HG03439 (cell line): ENCODE data around the gene ADAMTSL3.
"Not testable (repeated sequence)": the region's sequence is repeated elsewhere in the genome, so short reads cannot be mapped to it uniquely, and the experiment has no call there.

ENCODE experiments used
- ATAC-seq: cut with Tn5 transposase; IDR thresholded peaks from one replicate; pipeline ENCODE4 v1.9.1; 2021; ENCODE audit warnings: mild to moderate bottlenecking, moderate library complexity; ENCODE audit not compliant: unreplicated experiment

Gene ADAMTSL3

GRCh38 chr15:84063674-84064073 lies 409.8 kb downstream of the ADAMTSL3 start:
- ATAC-seq, result not testable (repeated sequence)

- ATAC-seq, result not testable (repeated sequence)
Measured at GRCh38 chr15:84068674-84069073, 414.8 kb downstream of the ADAMTSL3 start.

- ATAC-seq, result not testable (repeated sequence)
Measured at GRCh38 chr15:84078038-84078437, 424.1 kb downstream of the ADAMTSL3 start.

- not testable (repeated sequence) for ATAC-seq
Measured at GRCh38 chr15:84079325-84079884, 425.5 kb downstream of the ADAMTSL3 start.

GRCh38 chr15:84079885-84080777 lies 426.2 kb downstream of the ADAMTSL3 start:
- ATAC-seq, result peak; percentile 81

- ATAC-seq, result not testable (repeated sequence)
Measured at GRCh38 chr15:84080778-84081084, 426.8 kb downstream of the ADAMTSL3 start.

GRCh38 chr15:84081391-84082168 lies 427.7 kb downstream of the ADAMTSL3 start:
- no peak for ATAC-seq

- no peak for ATAC-seq
Measured at GRCh38 chr15:84082739-84083138, 428.8 kb downstream of the ADAMTSL3 start.

- not testable (repeated sequence) for ATAC-seq
Measured at GRCh38 chr15:84086071-84086470, 432.1 kb downstream of the ADAMTSL3 start.
